Measurements from ENCODE around the gene UVRAG.
"Not testable (repeated sequence)": the region's sequence is repeated elsewhere in the genome, so short reads cannot be mapped to it uniquely, and the experiment has no call there.

The UVRAG gene

GRCh38 chr11:75869661-75870455 lies 54.8 kb downstream of the UVRAG start:
- Histone ChIP-seq H3K27me3 (replicated peaks) (no peaks in the 10 kb centered on the region), H3K36me3 (replicated peaks) (no peaks in the 10 kb centered on the region), H3K4me3 (ENCODE audit: low read depth, low read length) (no peak overlapping the region), H3K27ac (no peak overlapping the region)
- no peak for TF ChIP-seq CTCF (IDR thresholded peaks at IDR 0.05; ENCODE audit: low read depth, low read length, missing control alignments)
- in situ Hi-C loops (cut with HindIII; ENCODE audit: low pct_ligation_motif_present, low sequenced_read_pairs) = no loop called here
- no peak for DNase-seq

DNA sequence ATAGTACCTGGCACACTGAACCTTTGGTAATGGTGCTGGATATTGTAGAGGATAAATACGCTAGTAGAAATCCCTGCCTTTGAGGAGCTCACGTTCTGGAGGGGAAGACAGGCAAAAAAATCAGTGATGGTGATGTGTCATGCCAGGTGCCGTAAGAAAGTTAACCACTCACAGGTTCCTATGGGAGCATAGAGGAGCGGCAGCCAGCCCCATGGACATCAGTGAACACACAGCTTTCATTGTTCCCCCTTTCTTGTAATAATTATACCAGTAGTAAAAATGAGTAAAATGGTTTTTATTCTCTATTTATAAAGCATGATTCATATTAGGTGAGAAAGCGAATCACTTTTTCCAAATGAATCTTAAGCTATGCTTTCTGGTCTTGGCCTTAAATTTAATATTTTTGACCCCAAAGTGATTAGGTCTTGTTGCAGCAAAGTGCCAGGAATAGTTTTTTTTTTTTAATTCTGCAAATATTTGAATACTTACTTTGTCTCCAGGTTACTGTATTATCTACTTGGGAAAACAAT lies 57.9 kb downstream of the UVRAG start:
- no peaks in the 10 kb centered on the region for H3K27me3 ChIP-seq (replicated peaks)
- H3K27ac ChIP-seq = no peak overlapping the region
- H3K36me3 ChIP-seq (replicated peaks) = no peaks in the 10 kb centered on the region
- TF ChIP-seq CTCF (IDR thresholded peaks at IDR 0.05; ENCODE audit: low read depth, low read length, missing control alignments) = no peak
- no peak for DNase-seq
- in situ Hi-C loops (cut with HindIII; ENCODE audit: low pct_ligation_motif_present, low sequenced_read_pairs) = no loop called here
- H3K4me3 ChIP-seq (ENCODE audit: low read depth, low read length) = no peak overlapping the region

- DNase-seq = no peak
Observed at GRCh38 chr11:75873417-75874221, 58.6 kb downstream of the UVRAG start.

GRCh38 chr11:75874684-75875341 lies 59.8 kb downstream of the UVRAG start:
- TF ChIP-seq CTCF (IDR thresholded peaks at IDR 0.05; ENCODE audit: low read depth, low read length, missing control alignments) = no peak
- in situ Hi-C loops (cut with HindIII; ENCODE audit: low pct_ligation_motif_present, low sequenced_read_pairs) = no loop called here
- H3K36me3 ChIP-seq (replicated peaks) = no peaks in the 10 kb centered on the region
- no peak overlapping the region for H3K4me3 ChIP-seq (ENCODE audit: low read depth, low read length)
- H3K27ac ChIP-seq = no peak overlapping the region
- DNase-seq = no peak
- no peaks in the 10 kb centered on the region for H3K27me3 ChIP-seq (replicated peaks)

More at GRCh38 chr11:75873417-75874221, 58.6 kb downstream of the UVRAG start:
- H3K27me3 ChIP-seq (replicated peaks) = no peaks in the 10 kb centered on the region
- H3K27ac ChIP-seq = no peak overlapping the region
- TF ChIP-seq CTCF (IDR thresholded peaks at IDR 0.05; ENCODE audit: low read depth, low read length, missing control alignments) = no peak
- no peak overlapping the region for H3K4me3 ChIP-seq (ENCODE audit: low read depth, low read length)
- H3K36me3 ChIP-seq (replicated peaks) = no peaks in the 10 kb centered on the region
- in situ Hi-C loops (cut with HindIII; ENCODE audit: low pct_ligation_motif_present, low sequenced_read_pairs) = no loop called here

DNA sequence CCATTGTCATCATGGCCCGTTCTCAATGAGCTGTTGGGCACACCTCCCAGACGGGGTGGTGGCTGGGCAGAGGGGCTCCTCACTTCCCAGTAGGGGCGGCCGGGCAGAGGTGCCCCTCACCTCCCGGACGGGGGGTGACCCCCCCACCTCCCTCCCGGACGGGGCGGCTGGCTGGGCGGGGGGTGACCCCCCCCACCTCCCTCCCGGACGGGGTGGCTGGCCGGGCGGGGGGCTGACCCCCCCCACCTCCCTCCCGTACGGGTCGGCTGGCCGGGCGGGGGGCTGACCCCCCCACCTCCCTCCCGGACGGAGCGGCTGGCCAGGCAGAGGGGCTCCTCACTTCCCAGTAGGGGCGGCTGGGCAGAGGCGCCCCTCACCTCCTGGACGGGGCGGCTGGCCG lies 62.3 kb downstream of the UVRAG start:
- H3K27me3 ChIP-seq (replicated peaks); in situ Hi-C loops (cut with HindIII; ENCODE audit: low pct_ligation_motif_present, low sequenced_read_pairs): not testable (repeated sequence)

DNA sequence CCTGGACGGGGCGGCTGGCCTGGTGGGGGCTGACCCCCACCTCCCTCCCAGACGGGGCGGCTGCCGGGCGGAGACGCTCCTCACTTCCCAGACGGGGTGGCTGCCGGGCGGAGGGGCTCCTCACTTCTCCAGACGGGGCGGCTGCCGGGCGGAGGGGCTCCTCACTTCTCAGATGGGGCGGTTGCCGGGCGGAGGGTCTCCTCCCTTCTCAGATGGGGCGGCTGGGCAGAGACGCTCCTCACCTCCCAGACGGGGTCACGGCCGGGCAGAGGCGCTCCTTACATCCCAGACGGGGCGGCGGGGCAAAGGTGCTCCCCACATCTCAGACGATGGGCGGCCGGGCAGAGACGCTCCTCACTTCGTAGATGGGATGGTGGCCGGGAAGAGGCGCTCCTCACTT lies 62.9 kb downstream of the UVRAG start:
- H3K27me3 ChIP-seq (replicated peaks); H3K36me3 ChIP-seq (replicated peaks); H3K4me3 ChIP-seq (ENCODE audit: low read depth, low read length); in situ Hi-C loops (cut with HindIII; ENCODE audit: low pct_ligation_motif_present, low sequenced_read_pairs); H3K27ac ChIP-seq; DNase-seq: not testable (repeated sequence)

More for the DNA sequence above, 62.3 kb downstream of the UVRAG start:
- DNase-seq; H3K36me3 ChIP-seq (replicated peaks); H3K4me3 ChIP-seq (ENCODE audit: low read depth, low read length); H3K27ac ChIP-seq: not testable (repeated sequence)

All from brain microvascular endothelial cell (primary cell).